OCI-LY7 (cell line): ENCODE data around the gene CD274.

Experiments
- EZH2phosphoT487 ChIP-seq: fragments of 200-600 bp; sonication (generic); IDR thresholded peaks from 2 replicates; pipeline ENCODE4 v1.6.1; 2018; ENCODE audit warnings: low read depth, borderline replicate concordance, mild to moderate bottlenecking, mixed run types, antibody characterized with exemption, low read length, moderate library complexity, mixed read lengths
- TF ChIP-seq, protein P1 (sequence below): fragments of 200-600 bp; sonication (generic); conservative IDR thresholded peaks from 2 replicates; pipeline ENCODE4 v1.5.1; 2014; ENCODE audit warnings: mild to moderate bottlenecking, antibody characterized with exemption, low read length, moderate library complexity, mixed read lengths

DNA sequence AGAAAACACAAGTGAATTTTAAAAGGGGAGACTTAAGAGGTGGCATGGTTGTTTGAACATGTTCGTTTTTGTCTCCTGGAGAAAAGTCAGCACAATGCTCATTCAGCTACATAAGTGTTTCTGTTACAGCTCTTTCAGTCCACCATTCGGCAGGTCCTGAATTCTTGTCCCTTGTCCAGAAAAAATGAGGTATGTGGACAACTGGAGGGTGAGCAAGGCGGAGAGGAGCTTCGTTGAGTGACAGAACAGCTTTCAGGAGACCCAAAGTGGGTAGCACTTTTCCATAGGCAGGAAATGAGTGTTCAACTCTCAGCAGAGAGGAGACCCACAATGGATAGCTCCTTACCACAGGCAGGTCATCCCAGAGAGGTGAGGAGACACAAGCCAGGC lies 64.9 kb downstream of the CD274 start:
- TF ChIP-seq, protein P1, sequence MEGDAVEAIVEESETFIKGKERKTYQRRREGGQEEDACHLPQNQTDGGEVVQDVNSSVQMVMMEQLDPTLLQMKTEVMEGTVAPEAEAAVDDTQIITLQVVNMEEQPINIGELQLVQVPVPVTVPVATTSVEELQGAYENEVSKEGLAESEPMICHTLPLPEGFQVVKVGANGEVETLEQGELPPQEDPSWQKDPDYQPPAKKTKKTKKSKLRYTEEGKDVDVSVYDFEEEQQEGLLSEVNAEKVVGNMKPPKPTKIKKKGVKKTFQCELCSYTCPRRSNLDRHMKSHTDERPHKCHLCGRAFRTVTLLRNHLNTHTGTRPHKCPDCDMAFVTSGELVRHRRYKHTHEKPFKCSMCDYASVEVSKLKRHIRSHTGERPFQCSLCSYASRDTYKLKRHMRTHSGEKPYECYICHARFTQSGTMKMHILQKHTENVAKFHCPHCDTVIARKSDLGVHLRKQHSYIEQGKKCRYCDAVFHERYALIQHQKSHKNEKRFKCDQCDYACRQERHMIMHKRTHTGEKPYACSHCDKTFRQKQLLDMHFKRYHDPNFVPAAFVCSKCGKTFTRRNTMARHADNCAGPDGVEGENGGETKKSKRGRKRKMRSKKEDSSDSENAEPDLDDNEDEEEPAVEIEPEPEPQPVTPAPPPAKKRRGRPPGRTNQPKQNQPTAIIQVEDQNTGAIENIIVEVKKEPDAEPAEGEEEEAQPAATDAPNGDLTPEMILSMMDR = no peak
- no peak for TF ChIP-seq EZH2phosphoT487
